ENCODE results near the gene NHLRC4.

Gene NHLRC4

GRCh38 chr16:606656-607307 lies 40.0 kb downstream of the NHLRC4 start:
- no peak for DNase-seq

GRCh38 chr16:608019-608418 lies 41.2 kb downstream of the NHLRC4 start:
- peak; percentile 27 for DNase-seq

- DNase-seq: no peak
Measured at GRCh38 chr16:609316-609715, 42.5 kb downstream of the NHLRC4 start.

GRCh38 chr16:609984-610383 lies 43.2 kb downstream of the NHLRC4 start:
- DNase-seq: no peak

- peak; percentile 56 for DNase-seq
Measured at GRCh38 chr16:610513-611381, 43.9 kb downstream of the NHLRC4 start.

- no peak for DNase-seq
Measured at GRCh38 chr16:615122-615521, 48.3 kb downstream of the NHLRC4 start.

GRCh38 chr16:616733-617586 lies 50.2 kb downstream of the NHLRC4 start:
- DNase-seq: no peak

GRCh38 chr16:617855-618254 lies 51.0 kb downstream of the NHLRC4 start:
- no peak for DNase-seq

Measured in stimulated activated CD4-positive, alpha-beta T cell treated with anti-CD3 and anti-CD28 coated beads, Interleukin-12 subunit alpha, Interleukin-12 subunit beta, amount 100 ng/mL, for 4 hours (primary cell).